ENCODE measurements around the gene ZNF396. TPM values are rescaled to one million over a fixed set of nuclear protein-coding genes. Genes with fewer than 3 reads are reported as not detected.

ZNF396 gene
- total RNA-seq, 2 experiments from 2014 or later, result 0.74 to 0.77 TPM

- DNase-seq, result no peak
- Mint-ChIP-seq H3K27ac (no peak overlapping the region), H3K4me1 (ENCODE audit: low read depth) (peaks cover 5% of the 10 kb centered on the region), H3K4me3 (no peak overlapping the region), H3K36me3 (ENCODE audit: low read depth) (peaks cover 2% of the 10 kb centered on the region), H3K27me3 (ENCODE audit: low read depth) (no peaks in the 10 kb centered on the region), H3K9me3 (peaks cover 8% of the 10 kb centered on the region)
- CTCF ChIA-PET, result no interaction called here
- intact Hi-C loops (cut with micrococcal nuclease), result no loop called here
Measured at GRCh38 chr18:35352778-35353177, 24.4 kb downstream of the ZNF396 start.

DNA sequence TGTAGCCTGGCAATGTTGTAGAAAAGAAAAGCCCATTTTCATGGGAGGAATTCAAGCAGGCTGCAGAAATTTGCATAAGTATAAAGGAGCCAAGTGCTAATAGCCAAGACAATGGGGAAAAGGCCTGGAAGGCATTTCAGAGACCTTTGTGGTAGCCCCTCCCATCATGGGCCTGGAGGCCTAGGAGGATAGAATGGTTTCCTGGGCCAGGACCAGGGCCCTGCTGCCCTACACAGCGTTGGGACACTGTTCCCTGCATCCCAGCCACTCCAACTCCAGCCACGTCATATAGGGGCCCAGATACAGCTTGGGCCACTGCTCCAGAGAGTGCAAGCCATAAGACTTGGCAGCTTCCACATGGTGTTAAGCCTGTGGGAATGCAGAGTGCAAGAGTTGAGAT lies 24.9 kb downstream of the ZNF396 start:
- Mint-ChIP-seq H3K36me3 (ENCODE audit: low read depth) (peaks cover 2% of the 10 kb centered on the region), H3K4me3 (no peak overlapping the region), H3K9me3 (peaks cover 8% of the 10 kb centered on the region), H3K4me1 (ENCODE audit: low read depth) (peaks cover 5% of the 10 kb centered on the region), H3K27me3 (ENCODE audit: low read depth) (no peaks in the 10 kb centered on the region), H3K27ac (no peak overlapping the region)
- intact Hi-C loops (cut with micrococcal nuclease), result no loop called here
- CTCF ChIA-PET, result interaction anchor here (1.2 kb wide), 1 partner anchor 346 kb away, joined by 4 read pairs; no protein-coding TSS in a partner anchor
- no peak for DNase-seq

- no peaks in the 10 kb centered on the region for H3K27me3 Mint-ChIP-seq (ENCODE audit: low read depth)
- H3K27ac Mint-ChIP-seq, result no peak overlapping the region
- peaks cover 7% of the 10 kb centered on the region for H3K9me3 Mint-ChIP-seq
- H3K4me1 Mint-ChIP-seq (ENCODE audit: low read depth), result peaks cover 14% of the 10 kb centered on the region
- intact Hi-C loops (cut with micrococcal nuclease), result no loop called here
- no peak for DNase-seq
- no peak overlapping the region for H3K4me3 Mint-ChIP-seq
- H3K36me3 Mint-ChIP-seq (ENCODE audit: low read depth), result peaks cover 4% of the 10 kb centered on the region
- CTCF ChIA-PET, result interaction anchor here (0.6 to 0.9 kb wide), 3 partner anchors 39 to 79 kb away, joined by 3 to 6 read pairs (median 4); no protein-coding TSS in a partner anchor
Measured at GRCh38 chr18:35348001-35348400, 29.1 kb downstream of the ZNF396 start.

DNA sequence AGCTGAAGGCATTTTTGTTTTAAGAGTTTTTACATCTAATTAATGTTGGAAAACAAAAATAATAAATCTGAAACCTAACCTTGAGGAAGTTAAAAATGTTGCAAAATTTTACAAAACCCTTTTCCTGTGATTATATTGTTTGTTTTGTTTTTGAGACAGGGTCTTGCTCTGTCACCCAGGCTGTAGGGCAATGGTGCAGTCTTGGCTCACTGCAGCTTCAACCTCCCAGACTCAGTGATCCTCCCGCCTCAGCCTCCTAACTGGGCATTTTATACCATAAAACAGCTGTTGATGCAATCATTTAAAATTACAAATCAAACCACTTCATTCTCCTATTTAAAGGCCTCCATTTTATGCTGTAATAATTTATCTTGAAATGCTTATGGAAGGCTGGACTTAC lies 31.2 kb downstream of the ZNF396 start:
- Mint-ChIP-seq H3K36me3 (ENCODE audit: low read depth) (peaks cover 4% of the 10 kb centered on the region), H3K4me1 (ENCODE audit: low read depth) (peaks cover 26% of the 10 kb centered on the region), H3K4me3 (no peak overlapping the region), H3K9me3 (no peaks in the 10 kb centered on the region), H3K27ac (no peak overlapping the region), H3K27me3 (ENCODE audit: low read depth) (no peaks in the 10 kb centered on the region)
- CTCF ChIA-PET, result interaction anchor here (0.7 to 2.2 kb wide), 3 partner anchors 9 to 557 kb away, joined by 3 to 8 read pairs (median 3); no protein-coding TSS in a partner anchor
- intact Hi-C loops (cut with micrococcal nuclease), result loop anchor here (2.0 kb wide), 2 partner anchors 271 to 485 kb away; no protein-coding TSS in a partner anchor
- no peak for DNase-seq

DNA sequence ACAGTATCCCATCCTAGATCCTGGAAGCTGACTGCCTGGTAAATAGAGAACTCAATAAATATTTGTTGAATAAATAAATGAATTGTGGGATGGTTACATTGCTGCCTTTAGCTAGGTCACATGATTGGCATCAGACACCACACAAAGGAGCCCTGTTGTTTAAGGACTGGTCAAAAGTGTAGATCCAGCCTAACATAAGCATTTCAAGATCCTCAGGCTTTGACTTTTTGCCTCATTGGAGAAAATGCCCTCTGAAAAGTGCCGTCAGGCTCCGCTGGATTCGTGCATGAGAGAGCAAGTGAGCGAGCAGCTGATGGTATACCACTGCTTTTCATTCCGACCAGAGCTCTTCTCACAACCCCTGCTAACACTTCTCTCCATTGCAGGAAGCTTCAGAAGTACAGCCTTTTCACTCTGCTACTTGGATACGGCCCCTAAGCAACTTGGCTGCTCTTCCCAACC lies 31.6 kb downstream of the ZNF396 start:
- no peaks in the 10 kb centered on the region for H3K27me3 Mint-ChIP-seq (ENCODE audit: low read depth)
- intact Hi-C loops (cut with micrococcal nuclease), result loop anchor here (2.0 kb wide), 2 partner anchors 271 to 485 kb away; no protein-coding TSS in a partner anchor
- no peaks in the 10 kb centered on the region for H3K9me3 Mint-ChIP-seq
- H3K4me1 Mint-ChIP-seq (ENCODE audit: low read depth), result peaks cover 30% of the 10 kb centered on the region
- CTCF ChIA-PET, result interaction anchor here (0.7 to 2.2 kb wide), 5 partner anchors 10 to 557 kb away, joined by 3 to 8 read pairs (median 3); no protein-coding TSS in a partner anchor
- DNase-seq, result no peak
- H3K4me3 Mint-ChIP-seq, result peak overlapping the region; percentile 92
- H3K36me3 Mint-ChIP-seq (ENCODE audit: low read depth), result peaks cover 5% of the 10 kb centered on the region
- no peak overlapping the region for H3K27ac Mint-ChIP-seq

- no peak for DNase-seq
- intact Hi-C loops (cut with micrococcal nuclease), result loop anchor here (1.0 to 5.0 kb wide), 12 partner anchors 32 to 784 kb away; partner anchors contain the start of genes ELP2, INO80C, MAPRE2 and RMP24
- H3K27me3 Mint-ChIP-seq (ENCODE audit: low read depth), result no peaks in the 10 kb centered on the region
- H3K9me3 Mint-ChIP-seq, result no peaks in the 10 kb centered on the region
- peaks cover 5% of the 10 kb centered on the region for H3K36me3 Mint-ChIP-seq (ENCODE audit: low read depth)
- CTCF ChIA-PET, result interaction anchor here (1.1 to 2.2 kb wide), 5 partner anchors 10 to 115 kb away, joined by 3 to 8 read pairs (median 4); no protein-coding TSS in a partner anchor
- peak overlapping the region; percentile 92 for H3K4me3 Mint-ChIP-seq
- peaks cover 36% of the 10 kb centered on the region for H3K4me1 Mint-ChIP-seq (ENCODE audit: low read depth)
- H3K27ac Mint-ChIP-seq, result peak overlapping the region; percentile 92
Measured at GRCh38 chr18:35344736-35345459, 32.2 kb downstream of the ZNF396 start.

DNA sequence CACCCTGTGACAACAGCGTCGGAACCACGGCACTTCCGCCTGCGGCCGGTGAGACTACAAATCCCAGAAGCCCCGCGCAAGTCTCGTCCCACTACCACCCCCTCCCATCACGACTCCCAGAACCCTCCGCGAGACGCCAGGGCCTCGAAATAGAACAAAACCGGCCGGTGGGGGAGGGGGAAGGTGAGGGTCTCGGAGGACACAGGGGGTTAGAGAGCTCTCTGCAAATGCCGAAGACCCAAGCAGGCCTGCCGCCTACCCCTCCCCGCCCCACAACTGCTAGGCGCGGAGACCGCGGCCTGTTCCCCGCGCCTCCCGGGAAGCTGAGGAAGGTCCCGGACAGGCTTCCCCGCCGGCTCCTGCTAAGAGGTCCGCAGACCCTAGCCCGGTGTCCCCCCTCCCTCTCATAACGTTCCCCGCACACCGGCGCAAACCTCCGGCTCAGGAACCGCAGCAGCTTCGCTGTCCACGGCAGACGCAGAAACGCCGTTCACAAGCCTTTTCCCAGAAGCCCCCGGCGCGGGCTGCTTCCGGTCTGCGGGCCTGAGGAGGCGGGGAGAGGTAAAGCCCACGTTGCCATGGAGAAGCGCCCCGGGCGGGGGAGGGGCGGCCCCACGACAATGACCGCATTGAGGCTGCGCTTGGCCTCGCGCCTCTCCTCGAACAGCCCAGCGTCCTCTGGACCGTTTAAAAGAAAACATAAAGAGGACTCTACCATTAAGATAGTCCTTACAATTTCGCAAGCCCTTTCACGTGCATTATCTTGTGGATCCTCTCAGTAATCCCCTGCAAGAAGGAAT lies 33.0 kb downstream of the ZNF396 start, which contains the start of gene ZNF24:
Gene ZNF24, minus strand, starts transcription at position 485 of the 800 bp plus-strand sequence. CDS start 3,770 bp downstream, outside the sequence.
- CTCF ChIA-PET, result interaction anchor here (1.1 to 2.2 kb wide), 5 partner anchors 11 to 114 kb away, joined by 3 to 8 read pairs (median 4); no protein-coding TSS in a partner anchor
- DNase-seq, result peak; percentile 94
- Mint-ChIP-seq H3K36me3 (ENCODE audit: low read depth) (peaks cover 13% of the 10 kb centered on the region), H3K4me3 (peak within 1 kb of the TSS; percentile 92), H3K4me1 (ENCODE audit: low read depth) (peaks cover 43% of the 10 kb centered on the region), H3K27me3 (ENCODE audit: low read depth) (no peaks in the 10 kb centered on the region), H3K9me3 (no peaks in the 10 kb centered on the region), H3K27ac (peak within 1 kb of the TSS; percentile 92)
- intact Hi-C loops (cut with micrococcal nuclease), result loop anchor here (1.0 to 5.0 kb wide), 12 partner anchors 33 to 785 kb away; partner anchors contain the start of genes ELP2, INO80C, MAPRE2 and RMP24

GRCh38 chr18:35343488-35343935 lies 33.6 kb downstream of the ZNF396 start:
- Mint-ChIP-seq H3K36me3 (ENCODE audit: low read depth) (peaks cover 19% of the 10 kb centered on the region), H3K27ac (peak overlapping the region; percentile 92), H3K9me3 (no peaks in the 10 kb centered on the region), H3K4me3 (peak overlapping the region; percentile 92), H3K4me1 (ENCODE audit: low read depth) (peaks cover 49% of the 10 kb centered on the region), H3K27me3 (ENCODE audit: low read depth) (no peaks in the 10 kb centered on the region)
- DNase-seq, result no peak
- intact Hi-C loops (cut with micrococcal nuclease), result loop anchor here (5.0 kb wide), 1 partner anchor 316 kb away; no protein-coding TSS in a partner anchor
- CTCF ChIA-PET, result interaction anchor here (1.4 to 2.2 kb wide), 2 partner anchors 12 to 113 kb away, joined by 8 read pairs; no protein-coding TSS in a partner anchor

- CTCF ChIA-PET, result interaction anchor here (0.5 kb wide), 1 partner anchor 331 kb away, joined by 4 read pairs; no protein-coding TSS in a partner anchor
- Mint-ChIP-seq H3K4me3 (no peak overlapping the region), H3K27me3 (ENCODE audit: low read depth) (no peaks in the 10 kb centered on the region), H3K27ac (no peak overlapping the region), H3K36me3 (ENCODE audit: low read depth) (peaks cover 65% of the 10 kb centered on the region), H3K4me1 (ENCODE audit: low read depth) (peaks cover 49% of the 10 kb centered on the region), H3K9me3 (no peaks in the 10 kb centered on the region)
- intact Hi-C loops (cut with micrococcal nuclease), result no loop called here
- no peak for DNase-seq
Measured at GRCh38 chr18:35337286-35337685, 39.9 kb downstream of the ZNF396 start.

DNA sequence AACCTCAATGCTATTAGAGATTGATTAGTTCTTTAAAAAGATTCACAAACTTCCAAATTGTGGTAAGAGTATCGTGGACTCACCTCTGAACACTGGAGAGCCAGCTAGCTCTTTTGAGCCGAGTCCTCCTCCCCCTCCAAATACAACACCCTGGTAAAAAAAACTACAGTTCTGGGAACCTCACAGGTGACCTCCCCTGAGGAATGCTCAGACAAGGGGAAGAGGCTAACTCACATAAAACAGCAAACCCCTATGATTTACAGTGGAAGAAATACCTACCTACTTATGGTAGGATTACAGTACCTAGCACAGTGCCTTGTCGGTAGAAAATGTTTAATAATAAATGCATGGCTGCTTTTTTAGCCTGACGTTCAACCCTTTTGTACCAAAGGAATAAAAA lies 41.3 kb downstream of the ZNF396 start:
- H3K36me3 Mint-ChIP-seq (ENCODE audit: low read depth), result peaks cover 66% of the 10 kb centered on the region
- H3K4me1 Mint-ChIP-seq (ENCODE audit: low read depth), result peaks cover 42% of the 10 kb centered on the region
- no peaks in the 10 kb centered on the region for H3K9me3 Mint-ChIP-seq
- H3K27me3 Mint-ChIP-seq (ENCODE audit: low read depth), result no peaks in the 10 kb centered on the region
- no peak overlapping the region for H3K4me3 Mint-ChIP-seq
- CTCF ChIA-PET, result interaction anchor here (1.8 kb wide), 1 partner anchor 19 kb away, joined by 7 read pairs; no protein-coding TSS in a partner anchor
- no peak for DNase-seq
- no peak overlapping the region for H3K27ac Mint-ChIP-seq
- intact Hi-C loops (cut with micrococcal nuclease), result no loop called here

DNA sequence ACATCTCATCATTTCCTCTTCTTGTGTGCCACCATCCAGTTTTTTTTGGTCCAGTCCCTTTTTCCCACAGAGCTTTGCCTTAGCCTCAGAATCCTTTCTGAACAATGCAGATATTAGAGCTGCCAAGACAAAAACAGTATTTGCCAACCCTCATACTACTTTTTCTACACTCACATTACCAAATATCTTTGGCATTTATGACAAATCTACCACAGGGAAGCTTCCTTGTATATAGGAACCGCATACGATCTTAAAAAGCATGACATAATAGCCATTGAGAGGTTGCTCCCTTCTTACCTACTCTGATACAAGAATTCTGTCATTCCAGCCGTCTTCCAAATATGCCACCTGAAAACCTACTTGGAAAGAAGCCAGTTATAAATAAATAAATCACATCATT lies 42.3 kb downstream of the ZNF396 start:
- peaks cover 63% of the 10 kb centered on the region for H3K36me3 Mint-ChIP-seq (ENCODE audit: low read depth)
- no peak overlapping the region for H3K27ac Mint-ChIP-seq
- CTCF ChIA-PET, result interaction anchor here (1.0 to 1.8 kb wide), 2 partner anchors 20 to 34 kb away, joined by 3 to 7 read pairs; no protein-coding TSS in a partner anchor
- H3K4me3 Mint-ChIP-seq, result no peak overlapping the region
- no peak for DNase-seq
- no peaks in the 10 kb centered on the region for H3K27me3 Mint-ChIP-seq (ENCODE audit: low read depth)
- H3K9me3 Mint-ChIP-seq, result no peaks in the 10 kb centered on the region
- H3K4me1 Mint-ChIP-seq (ENCODE audit: low read depth), result peaks cover 32% of the 10 kb centered on the region
- intact Hi-C loops (cut with micrococcal nuclease), result no loop called here
